ENCODE data around the gene ACTR3C.

Gene ACTR3C

DNA sequence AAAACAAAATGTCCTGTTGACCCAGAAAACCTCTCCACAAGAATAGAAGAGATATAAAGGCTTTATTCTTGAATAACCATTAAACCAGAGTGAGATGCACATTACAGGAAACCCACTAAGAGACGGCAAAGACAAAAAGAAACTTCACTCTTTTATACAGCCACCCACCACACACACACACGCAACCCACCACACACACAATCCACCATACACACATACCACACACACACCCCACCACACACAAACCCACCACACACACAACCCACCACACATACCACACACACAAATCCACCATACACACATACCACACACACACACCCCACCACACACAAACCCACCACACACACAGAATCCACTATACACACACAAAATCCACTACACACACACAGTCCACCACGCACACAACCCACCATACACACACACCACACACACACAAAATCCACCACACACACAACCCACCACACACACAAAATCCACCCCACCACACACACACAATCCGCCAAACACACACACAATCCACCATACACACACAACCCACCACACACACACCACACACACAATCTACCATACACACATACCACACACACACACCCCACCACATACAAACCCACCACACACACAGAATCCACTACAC, 35.8 kb upstream of the ACTR3C start:
- DNase-seq, result peak; percentile 29

DNA sequence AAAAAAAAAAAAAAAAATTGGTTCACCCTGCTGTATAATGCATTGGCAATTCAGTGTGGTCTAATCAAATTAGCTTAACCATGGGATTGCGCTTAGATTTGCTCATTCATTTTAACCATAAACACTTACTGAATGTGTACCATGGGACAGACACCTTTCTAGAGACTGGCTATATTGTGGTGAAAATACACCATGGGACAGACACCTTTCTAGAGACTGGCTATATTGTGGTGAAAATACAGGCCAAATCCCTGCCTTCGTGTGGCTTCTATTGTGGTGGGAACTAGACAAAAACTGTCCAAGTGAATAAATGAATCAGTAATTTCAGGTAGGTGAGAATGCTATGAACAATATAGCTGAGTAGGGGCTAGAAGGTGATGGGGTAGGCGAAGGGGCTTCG, 35.1 kb upstream of the ACTR3C start:
- no peak for DNase-seq

- DNase-seq, result no peak
These were observed 34.6 kb upstream of the ACTR3C start for GRCh38 chr7:150357771-150358427.

DNA sequence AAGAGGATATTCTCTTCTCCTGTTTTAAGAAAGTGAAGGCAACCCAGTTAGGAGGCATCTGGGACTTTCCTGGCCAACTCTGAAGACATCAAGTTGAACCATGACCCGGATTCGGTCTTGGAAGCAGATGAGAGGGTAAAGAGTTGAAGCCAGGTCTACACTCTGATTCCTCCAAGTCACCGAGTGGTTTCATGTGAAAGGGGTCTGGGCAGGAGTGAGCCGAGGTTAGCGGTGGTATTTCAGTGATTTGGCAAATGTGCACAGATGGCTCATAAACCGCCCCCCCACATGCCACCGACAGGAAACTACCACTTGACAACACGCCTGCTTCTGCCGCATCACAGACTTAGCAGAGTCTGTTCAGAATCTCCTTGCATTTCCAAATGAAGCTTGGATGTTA, 33.9 kb upstream of the ACTR3C start:
- DNase-seq, result peak; percentile 87

GRCh38 chr7:150356265-150356897, 33.0 kb upstream of the ACTR3C start:
- DNase-seq, result peak; percentile 44

- DNase-seq, result no peak
These were observed 32.3 kb upstream of the ACTR3C start for GRCh38 chr7:150355666-150356059.

GRCh38 chr7:150351587-150352194, 28.3 kb upstream of the ACTR3C start:
- no peak for DNase-seq

GRCh38 chr7:150346922-150347321, 23.6 kb upstream of the ACTR3C start:
- no peak for DNase-seq

- DNase-seq, result no peak
These were observed 21.7 kb upstream of the ACTR3C start for GRCh38 chr7:150345012-150345411.

DNA sequence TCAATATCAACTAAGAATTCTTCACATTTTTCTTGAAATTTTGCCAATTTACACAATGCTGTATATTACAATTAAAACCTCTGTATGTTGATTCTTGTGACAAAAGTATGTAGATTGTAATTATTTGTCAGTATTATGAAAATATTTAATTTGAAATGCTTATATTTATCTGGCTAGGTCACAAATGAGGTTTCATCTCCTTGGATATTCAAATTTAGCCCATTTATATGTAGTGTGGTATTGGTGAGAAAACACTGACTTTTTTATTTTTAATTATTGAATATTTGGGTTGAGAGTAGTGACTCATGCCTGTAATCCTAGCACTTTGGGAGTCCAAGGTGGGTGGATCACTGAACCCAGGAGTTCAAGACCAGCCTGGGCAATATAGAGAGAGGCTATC, 21.0 kb upstream of the ACTR3C start:
- DNase-seq, result no peak

GRCh38 chr7:150343225-150343624, 19.9 kb upstream of the ACTR3C start:
- no peak for DNase-seq

GRCh38 chr7:150342121-150342408, 18.7 kb upstream of the ACTR3C start:
- no peak for DNase-seq

GRCh38 chr7:150341263-150342120, 18.1 kb upstream of the ACTR3C start, which contains the start of gene RARRES2:
Gene RARRES2, minus strand, starts transcription at chr7:150341629. Its CDS starts 1,020 bp downstream, at chr7:150340609.
- no peak for DNase-seq

GRCh38 chr7:150340875-150341262, 17.5 kb upstream of the ACTR3C start:
- DNase-seq, result no peak

GRCh38 chr7:150340024-150340749, 16.8 kb upstream of the ACTR3C start:
- DNase-seq, result peak; percentile 15

DNA sequence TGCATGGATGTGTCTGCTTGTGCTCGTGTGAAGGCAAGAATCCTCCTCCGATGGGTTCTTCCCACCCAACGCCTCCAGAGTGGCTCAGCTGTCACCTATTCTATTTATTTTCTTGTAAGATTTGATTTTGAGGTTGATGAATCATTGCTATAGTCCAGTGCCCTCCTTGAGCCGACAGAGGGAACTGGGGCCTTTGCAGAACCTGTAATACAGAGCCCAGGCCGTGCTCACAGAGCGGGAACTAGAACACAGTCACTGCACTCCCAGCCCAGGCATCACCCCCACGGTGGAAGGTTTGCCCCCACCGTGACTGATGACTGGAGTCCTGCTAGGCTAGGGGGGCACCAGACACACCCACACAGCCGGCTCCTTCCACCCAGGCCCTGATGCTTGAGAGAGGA, 16.1 kb upstream of the ACTR3C start:
- DNase-seq, result no peak

DNA sequence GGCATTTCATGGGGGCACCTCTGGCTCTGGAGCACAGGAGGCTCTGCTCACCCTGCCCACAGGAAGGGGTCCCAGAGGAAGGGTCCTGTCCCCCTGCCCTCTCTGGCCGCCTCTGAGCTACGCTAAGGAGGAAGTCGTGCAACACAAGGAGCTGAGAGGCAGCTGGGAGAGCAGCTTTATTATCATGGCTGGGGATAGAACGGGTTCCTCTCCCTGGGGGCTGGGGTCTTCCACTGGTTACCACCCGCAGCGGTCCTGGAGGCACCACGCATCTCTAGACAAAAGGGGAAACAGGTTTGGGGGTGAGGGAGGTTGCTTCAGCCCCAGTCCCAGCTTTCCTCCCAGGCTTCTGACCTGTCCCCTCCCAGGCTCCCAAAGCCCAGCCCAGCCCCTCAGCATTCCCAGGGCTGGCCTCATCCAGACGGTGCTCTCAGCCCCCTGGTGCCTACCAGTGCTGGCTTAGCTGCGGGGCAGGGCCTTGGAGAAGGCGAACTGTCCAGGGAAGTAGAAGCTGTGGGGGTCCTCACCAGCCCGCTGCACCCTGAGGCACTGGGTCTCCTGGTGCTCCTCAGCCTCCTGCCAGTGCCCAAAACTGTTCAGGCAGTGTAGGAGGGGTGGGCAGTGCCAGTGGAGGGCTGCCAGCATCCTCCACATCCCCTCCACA, 15.0 kb upstream of the ACTR3C start:
- DNase-seq, result no peak

DNA sequence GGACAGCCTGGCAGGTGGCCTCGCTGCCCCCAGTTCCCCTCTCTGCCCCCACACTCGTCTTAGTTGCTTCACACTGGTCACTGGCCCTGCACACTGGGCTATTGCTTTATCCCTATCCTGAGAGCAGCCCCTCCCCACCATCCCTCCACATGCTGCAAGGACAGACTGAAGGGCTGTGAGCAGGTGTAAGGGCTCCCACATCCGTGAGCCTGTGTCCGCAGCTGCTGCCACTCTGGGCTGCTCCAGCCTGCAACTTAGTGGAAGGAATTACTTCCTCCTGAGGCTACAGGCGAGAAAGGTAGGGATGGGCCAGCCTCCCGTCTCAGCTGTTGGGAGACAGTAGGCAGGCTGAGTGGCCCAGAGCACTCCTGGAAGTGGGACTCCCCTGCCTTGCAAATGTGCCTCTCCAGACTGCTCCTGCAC, 14.3 kb upstream of the ACTR3C start:
- no peak for DNase-seq

DNA sequence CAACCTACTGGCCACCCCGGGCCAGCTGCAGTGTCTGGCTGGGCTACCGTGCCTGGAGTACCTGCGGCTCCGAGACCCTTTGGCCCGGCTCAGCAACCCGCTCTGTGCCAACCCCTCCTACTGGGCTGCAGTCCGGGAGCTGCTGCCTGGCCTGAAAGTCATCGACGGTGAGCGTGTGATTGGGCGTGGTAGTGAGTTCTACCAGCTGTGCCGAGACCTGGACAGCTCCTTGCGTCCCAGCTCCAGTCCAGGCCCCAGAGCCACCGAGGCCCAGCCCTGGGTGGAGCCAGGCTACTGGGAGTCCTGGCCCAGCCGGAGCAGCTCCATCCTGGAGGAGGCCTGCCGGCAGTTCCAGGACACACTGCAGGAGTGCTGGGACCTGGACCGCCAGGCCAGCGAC, 13.8 kb upstream of the ACTR3C start:
- DNase-seq, result no peak

- DNase-seq, result no peak
These were observed 13.4 kb upstream of the ACTR3C start for GRCh38 chr7:150336746-150337145.

- no peak for DNase-seq
These were observed 12.4 kb upstream of the ACTR3C start for GRCh38 chr7:150335774-150336112.
